Activated T-cell treated with anti-CD3 and anti-CD28 coated beads for 48 hours (primary cell): Measurements from ENCODE around the gene CXCR6.
A peak's percentile ranks its signal among the peaks of the same experiment; 100 is the strongest.

Experiments used
- DNase-seq: peaks from one replicate; pipeline ENCODE4 v3.0.0-alpha.2; 2020; ENCODE audit warnings: low read depth

The CXCR6 gene

GRCh38 chr3:45922039-45922326, 21.3 kb upstream of the CXCR6 start:
- DNase-seq, result no peak

- no peak for DNase-seq
These were observed 20.2 kb upstream of the CXCR6 start for GRCh38 chr3:45922950-45923590.

GRCh38 chr3:45923755-45924154, 19.5 kb upstream of the CXCR6 start:
- no peak for DNase-seq

GRCh38 chr3:45927881-45928280, 15.4 kb upstream of the CXCR6 start:
- DNase-seq, result no peak

GRCh38 chr3:45929042-45929679, 14.1 kb upstream of the CXCR6 start:
- DNase-seq, result peak; percentile 59

GRCh38 chr3:45931496-45931895, 11.8 kb upstream of the CXCR6 start:
- DNase-seq, result no peak

GRCh38 chr3:45932112-45932511, 11.2 kb upstream of the CXCR6 start:
- no peak for DNase-seq

GRCh38 chr3:45933591-45933990, 9.7 kb upstream of the CXCR6 start:
- no peak for DNase-seq

GRCh38 chr3:45936261-45936660, 7.0 kb upstream of the CXCR6 start:
- DNase-seq, result no peak

- no peak for DNase-seq
These were observed 5.8 kb upstream of the CXCR6 start for GRCh38 chr3:45937206-45938042.

GRCh38 chr3:45938043-45938435, 5.2 kb upstream of the CXCR6 start:
- no peak for DNase-seq

GRCh38 chr3:45938864-45939263, 4.4 kb upstream of the CXCR6 start:
- DNase-seq, result peak; percentile 74

GRCh38 chr3:45939341-45939771, 3.9 kb upstream of the CXCR6 start:
- no peak for DNase-seq

GRCh38 chr3:45940004-45940780, 3.1 kb upstream of the CXCR6 start:
- DNase-seq, result no peak

- no peak for DNase-seq
These were observed 2.4 kb upstream of the CXCR6 start for GRCh38 chr3:45940781-45941365.

GRCh38 chr3:45942051-45942825, 1.0 kb upstream of the CXCR6 start:
- no peak for DNase-seq

GRCh38 chr3:45944830-45945620, 1.8 kb downstream of the CXCR6 start:
- no peak for DNase-seq

GRCh38 chr3:45946307-45946706, 3.0 kb downstream of the CXCR6 start:
- no peak for DNase-seq

GRCh38 chr3:45946875-45947274, 3.6 kb downstream of the CXCR6 start:
- no peak for DNase-seq

GRCh38 chr3:45947361-45947760, 4.1 kb downstream of the CXCR6 start:
- no peak for DNase-seq
